HuH-7.5 (cell line): Measurements from ENCODE around the gene ZNF534.
"Not testable (repeated sequence)": the region's sequence is repeated elsewhere in the genome, so short reads cannot be mapped to it uniquely, and the experiment has no call there.

Source experiments
- DNase-seq: peaks from one replicate; pipeline ENCODE4 v3.0.0; 2011; ENCODE audit warnings: low spot score

ZNF534 gene

GRCh38 chr19:52498571-52498970, 69.6 kb downstream of the ZNF534 start:
- DNase-seq, result no peak

- not testable (repeated sequence) for DNase-seq
Measured at GRCh38 chr19:52500474-52500873, 71.5 kb downstream of the ZNF534 start.

- DNase-seq, result not testable (repeated sequence)
Measured at GRCh38 chr19:52500991-52501390, 72.0 kb downstream of the ZNF534 start.
